GM21825 (cell line): ENCODE measurements around the gene NFE2L2.
A peak's percentile ranks its signal among the peaks of the same experiment; 100 is the strongest.
"Not testable (repeated sequence)": the region's sequence is repeated elsewhere in the genome, so short reads cannot be mapped to it uniquely, and the experiment has no call there.

Experiments
- ATAC-seq: cut with Tn5 transposase; IDR thresholded peaks from one replicate; pipeline ENCODE4 v1.9.1; 2021; ENCODE audit warnings: mild to moderate bottlenecking, moderate library complexity; ENCODE audit not compliant: unreplicated experiment

The NFE2L2 gene

DNA sequence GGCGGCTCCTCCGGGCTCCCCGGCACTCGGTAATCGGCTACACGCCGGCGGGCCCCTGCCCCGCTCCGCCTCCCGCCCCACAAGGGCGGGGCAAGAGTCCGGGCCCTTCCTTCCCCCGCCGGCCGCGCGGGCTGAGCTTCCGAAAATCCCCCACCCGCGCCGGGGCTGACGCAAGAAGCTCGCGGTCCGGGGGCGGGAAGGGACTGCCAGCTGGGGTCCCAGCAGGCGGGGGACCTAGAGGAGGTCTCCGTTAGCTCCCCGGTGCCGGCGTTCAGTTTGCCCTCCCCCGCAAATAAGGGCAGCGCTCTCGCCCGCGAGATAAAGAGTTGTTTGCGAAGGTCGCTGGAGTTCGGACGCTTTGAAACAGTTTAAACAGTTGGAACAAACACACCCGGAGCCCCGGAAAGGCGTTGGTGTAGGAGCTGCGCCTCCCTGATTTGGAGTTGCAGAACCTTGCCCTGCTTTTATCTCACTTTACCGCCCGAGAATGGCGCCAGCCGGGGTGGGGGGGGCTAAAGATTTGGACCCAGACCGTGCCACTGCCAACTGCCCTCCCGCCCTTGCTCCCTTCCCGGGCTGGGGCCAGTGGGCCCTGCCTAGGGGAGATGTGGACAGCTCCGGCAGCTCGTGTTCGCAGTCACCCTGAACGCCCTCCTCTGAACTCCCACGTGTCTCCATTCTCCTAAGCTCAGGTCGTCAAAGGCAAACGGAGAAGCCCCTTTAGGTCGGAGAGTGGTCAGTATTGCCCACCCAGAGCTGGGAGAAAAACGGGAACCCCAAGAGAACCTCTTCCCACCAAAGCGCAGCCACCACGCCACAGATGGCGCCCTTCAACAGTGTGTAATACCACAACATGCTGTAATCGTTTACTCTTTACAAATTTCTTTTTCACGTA lies at the start of gene NFE2L2:
NFE2L2 (minus strand) TSS at position 35 of the 895 bp plus-strand sequence. CDS start 151 bp downstream, outside the sequence.
- peak; percentile 65 for ATAC-seq

DNA sequence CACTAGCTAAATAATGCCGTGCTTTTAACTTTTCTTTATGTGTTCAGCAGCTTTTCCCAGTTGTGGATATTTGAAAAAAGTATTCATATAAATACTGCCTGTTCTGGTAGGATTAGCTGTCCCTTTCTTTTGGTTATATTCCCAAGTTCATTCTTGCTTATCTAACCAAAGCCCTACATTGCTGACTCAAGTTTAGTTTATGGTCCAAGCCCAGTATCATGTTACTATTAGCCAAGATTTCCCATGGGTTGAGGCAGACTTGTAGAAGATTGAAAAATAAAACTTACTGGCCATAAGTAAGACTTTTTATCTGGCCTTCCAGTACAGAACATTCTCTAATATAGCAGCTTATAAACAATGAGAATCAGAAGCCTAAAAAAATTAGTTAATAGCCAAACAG lies 49.7 kb upstream of the NFE2L2 start:
- no peak for ATAC-seq

DNA sequence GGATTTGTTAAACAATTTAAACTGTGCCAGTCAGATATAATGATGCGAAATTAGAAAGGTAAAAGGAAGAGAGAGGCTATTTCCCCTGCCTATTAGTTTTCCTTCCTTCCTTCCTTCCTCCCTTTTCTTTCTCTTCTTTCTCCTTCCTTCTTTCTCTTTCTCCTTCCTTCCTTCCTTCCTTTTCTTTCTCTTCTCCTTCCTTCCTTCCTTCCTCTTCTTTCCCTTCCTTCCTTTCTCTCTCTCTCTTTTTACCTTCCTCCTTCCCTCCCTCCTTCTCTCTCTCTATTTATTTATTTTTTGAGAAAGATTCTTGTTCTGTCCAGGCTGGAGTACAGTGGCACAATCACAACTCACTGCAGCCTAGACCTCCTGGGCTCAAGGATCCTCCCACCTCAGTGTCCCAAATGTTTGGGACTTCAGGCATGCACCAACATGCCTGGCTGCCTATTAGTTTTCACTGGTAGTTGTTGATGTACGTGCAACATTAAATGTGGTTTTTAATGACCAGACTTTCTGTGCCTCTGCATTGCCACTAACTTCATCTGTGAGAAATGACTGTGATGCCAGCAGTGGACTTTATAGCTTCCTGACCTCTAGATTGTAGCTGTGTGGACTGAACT lies 48.7 kb upstream of the NFE2L2 start:
- no peak for ATAC-seq

DNA sequence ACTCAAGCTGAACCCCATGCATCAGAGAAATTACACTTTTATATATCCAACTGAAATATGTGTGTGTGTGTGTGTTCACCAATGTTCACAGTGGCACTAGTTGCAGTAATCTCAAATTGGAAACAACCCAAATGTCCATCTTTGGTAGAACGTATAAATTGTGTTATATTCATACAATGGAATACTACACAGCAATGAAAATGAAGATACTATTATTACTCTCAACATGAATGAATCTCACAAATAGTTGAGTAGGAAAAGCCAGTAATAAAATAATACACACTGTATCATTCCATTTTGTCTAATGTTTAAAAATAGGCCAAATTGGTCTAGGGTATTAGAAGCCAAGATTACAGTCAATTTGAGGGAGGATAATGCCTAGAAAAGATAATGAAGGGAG lies 48.0 kb upstream of the NFE2L2 start:
- ATAC-seq = no peak

DNA sequence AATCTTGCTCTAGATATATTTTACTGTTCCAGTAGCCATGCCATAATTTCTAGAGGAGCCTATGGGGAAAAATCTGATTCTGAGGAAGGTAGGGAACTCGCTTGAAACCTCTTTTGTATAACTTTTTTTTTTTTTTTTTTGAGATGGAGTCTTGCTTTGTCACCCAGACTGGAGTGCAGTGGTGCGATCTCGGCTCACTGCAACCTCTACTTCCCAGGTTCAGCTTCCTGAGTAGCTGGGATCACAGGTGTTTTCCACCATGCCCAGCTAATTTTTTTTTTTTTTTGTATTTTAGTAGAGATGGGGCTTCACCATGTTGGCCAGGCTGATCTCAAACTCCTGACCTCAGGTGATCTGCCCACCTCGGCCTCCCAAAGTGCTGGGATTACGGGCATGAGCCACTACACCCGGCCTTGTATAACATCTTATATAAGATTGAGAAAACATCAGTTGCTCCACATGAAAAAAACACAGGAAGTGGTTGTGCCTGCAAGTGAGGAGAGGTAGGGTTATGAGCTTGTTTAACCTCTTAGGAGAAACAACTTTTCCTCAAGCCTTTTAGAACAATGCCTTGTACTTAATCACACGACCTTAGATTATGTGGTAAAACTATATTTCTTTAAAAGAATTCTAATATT lies 45.3 kb upstream of the NFE2L2 start:
- ATAC-seq = not testable (repeated sequence)

DNA sequence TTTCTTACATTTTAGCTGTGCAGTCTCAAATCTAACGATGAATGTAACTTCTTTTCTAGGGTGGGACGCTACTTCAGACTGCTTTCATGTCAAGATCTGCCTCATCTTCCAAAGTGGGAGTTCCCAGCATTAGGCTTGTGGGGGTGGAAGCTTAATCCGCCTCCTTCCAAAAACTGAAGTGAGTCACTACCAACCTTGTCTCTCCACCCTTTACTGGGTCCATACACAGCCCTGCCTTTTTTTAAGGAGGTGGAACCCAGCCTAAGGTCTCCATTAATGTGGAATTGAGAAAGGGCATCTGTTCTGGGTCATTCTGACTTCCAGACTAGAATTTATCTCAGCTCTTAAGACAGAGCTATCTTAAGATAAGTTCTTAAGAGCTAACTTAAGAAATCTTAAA lies 42.0 kb upstream of the NFE2L2 start:
- no peak for ATAC-seq

DNA sequence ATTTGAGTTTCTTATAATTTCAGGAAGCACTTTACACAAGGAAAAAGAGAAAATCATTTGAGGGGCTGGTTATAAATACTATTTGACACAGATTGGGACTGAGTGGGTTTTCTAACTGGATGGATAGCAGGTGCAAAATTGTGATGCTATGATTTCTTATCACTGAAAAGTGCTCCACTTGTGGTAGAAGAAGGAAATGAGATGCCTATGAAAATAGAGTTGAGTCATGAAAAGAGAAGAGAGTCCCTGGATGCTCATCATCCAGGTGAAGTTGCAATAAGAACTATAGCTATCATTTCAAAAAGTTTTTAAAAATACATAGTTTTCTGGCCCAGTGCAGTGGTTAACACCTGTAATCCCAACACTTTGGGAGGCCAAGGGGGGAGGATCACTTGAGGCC lies 39.4 kb upstream of the NFE2L2 start:
- ATAC-seq = no peak

DNA sequence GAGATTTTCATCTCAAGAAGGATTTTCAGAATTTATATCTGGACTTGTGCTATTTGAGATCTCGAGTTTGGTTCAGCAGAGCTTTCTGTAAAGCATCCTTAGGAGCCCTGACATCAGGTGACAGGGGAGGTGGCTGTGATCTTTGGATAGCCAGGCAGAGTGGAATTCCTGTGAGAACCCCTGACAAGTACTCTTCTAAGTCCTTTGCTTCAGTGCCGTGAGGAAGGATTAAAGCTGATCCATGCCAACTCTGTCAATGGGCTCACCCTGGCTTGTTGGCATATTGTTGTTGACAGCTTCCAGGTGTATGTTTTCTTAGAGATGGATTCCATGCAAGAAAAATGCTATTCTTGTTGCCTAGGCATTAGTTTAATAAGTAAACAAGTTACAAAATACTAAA lies 38.0 kb upstream of the NFE2L2 start:
- no peak for ATAC-seq

DNA sequence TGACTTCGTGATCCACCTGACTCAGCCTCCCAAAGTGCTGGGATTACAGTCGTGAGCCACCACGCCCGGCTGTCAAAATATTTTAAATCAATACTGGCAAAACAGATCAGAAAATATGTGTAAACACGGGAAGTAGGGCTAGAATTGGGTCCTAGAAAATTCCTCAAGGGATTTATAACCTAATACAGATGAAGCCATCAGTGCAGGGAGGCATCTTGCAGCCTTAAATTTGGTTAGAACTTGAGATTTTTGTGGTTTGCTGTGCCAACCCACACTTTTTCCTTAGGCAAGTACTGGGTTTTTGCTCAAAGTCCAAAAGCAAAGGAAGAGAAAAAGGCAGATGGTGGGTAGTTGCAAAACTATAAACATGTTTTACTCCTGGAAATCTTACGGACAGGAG lies 33.7 kb upstream of the NFE2L2 start:
- ATAC-seq = no peak

DNA sequence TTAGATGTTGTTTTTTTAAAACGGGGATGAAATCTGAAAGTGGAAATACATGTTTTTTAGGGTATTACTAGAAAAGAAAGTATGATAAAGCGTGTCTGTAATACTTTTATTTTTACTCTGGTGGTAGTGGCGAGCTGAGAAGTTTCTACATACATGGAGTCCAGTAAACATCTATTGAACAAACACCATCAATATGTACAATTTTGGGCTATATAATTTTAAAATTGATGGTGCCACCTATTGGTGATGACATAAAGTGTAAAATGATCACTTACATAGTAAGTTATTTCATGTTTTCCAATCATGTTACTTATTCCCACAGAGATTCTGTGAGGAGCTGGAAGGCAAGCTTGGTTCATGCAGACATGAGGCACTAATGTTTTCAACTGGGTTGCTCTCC lies 31.5 kb upstream of the NFE2L2 start:
- ATAC-seq = no peak

DNA sequence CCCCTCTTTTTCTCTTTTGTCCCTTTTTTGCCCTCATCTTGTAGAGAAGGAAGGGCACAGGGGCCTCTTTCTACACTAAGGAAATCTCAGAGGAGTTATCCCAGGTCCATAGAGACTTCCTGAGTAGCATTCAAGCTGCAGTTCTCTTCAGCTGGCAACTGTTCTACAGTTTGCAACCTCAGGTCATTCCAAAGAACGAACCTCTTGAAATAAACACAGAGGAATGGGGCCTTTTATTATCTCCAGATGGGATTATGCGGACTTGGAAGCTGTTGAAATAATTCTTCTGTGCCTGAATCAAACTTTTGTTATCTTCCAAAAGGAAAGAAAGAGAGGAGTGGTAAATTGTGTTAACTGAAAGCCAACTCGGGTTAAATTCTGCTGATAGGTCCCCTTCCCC lies 31.0 kb upstream of the NFE2L2 start:
- no peak for ATAC-seq

DNA sequence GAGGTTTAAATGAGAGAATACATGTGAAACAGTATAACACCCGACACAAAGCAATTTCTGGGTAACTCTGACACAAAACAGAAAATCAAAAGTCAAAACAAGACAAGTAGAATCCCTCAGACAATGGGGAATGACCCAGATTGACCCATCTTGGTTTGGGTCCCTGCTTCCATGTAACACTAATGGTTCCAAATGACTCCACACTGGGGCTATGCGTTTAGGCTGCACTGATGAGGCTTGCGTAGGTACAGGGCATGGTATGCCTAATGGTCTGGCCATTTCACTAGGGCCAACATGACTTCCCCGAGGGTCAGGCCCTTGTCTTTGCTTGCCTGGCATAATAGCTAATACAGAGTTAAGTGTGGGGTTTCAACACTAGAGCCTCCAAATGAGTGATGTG lies 27.2 kb upstream of the NFE2L2 start:
- ATAC-seq = no peak

DNA sequence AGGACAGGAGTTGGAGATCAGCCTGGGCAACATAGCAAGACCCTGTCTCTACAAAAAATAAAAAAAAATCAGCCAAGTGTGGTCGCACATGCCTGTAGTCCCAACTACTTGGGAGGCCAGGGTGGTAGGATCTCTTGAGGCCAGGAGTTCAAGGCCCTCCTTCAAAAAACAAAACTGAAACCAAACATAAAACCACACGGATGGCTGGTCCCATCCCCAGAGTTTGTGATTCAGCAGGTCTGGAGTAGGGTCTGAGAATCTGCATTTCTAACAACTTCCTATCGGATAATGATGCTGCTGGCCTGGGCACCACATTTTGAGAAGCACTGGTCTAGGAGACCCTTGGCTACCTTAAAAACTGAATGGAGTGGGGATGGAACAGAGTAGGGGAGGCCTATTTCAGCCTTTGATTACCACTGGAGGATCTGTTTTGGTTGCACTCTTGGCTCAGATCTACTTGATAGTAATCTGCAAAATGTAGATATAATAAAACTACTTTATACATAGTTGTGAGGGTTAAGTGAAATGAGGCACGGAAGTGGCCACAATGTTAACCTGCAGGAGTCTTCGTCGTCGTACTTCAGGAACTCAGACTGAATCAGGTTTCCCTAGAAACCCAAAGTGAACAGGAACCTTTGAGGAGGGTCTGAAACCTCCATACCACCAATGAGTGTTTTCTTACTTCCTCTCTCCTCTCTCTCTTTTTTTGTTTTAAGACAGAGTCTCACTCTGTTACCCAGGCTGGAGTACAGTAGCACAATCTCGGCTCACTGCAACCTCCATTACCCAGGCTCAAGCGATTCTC lies 25.5 kb upstream of the NFE2L2 start:
- peak; percentile 81 for ATAC-seq

DNA sequence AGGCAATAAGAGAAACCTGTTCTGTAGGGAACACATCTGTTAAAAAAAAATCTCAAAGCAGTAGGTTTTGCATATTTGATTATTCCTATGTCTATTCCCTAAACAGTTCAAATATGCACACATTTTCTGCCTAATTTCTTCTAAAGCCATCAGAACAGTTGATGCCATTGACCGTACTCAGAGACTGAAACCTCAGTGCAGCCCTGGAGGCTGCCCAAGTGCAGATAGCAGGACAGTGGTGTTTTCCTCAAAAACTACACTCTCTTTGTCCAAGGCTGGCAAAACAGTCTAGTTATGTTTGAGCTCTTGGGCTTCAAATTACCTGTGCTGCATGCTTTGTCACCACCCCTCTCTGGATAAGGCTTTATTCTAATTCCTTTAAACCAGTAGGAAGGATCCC lies 23.3 kb upstream of the NFE2L2 start:
- no peak for ATAC-seq

DNA sequence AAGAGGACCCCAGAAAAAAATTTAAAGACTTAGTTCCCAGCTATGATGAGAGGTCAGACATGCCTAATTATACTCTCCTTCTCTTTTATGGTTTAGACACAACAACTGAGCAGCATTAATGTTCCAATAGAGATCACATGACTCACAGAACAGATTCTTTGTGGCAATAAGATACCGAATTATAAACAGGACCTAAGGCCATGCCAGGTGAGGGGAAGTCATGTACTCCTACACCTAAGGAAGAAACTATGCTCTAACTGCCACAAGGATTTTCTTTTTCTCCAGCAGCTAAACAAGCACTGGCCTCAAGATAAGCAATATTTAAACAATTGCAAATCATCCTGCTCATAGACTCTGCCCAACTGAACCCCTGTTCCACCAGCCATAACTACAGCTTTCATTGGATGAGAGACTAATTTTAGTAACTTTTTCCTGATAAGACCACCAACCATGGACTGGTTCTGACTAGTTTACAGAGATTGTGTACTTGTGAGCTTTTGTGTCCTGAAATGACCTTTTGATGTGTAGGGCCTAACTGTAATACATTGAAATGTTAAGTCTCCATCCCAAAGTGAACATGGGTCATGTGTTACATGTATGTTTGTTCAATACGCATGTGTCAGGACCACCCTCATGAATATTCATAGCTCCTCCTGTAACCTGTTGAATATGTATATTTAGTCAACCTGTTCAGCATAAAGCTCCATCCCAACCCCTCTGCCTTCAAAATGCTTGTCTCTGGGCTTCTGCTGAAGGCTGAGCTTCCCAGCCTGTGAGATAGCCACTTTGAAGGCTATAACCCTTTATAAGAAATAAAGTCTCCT lies 21.6 kb upstream of the NFE2L2 start:
- no peak for ATAC-seq

DNA sequence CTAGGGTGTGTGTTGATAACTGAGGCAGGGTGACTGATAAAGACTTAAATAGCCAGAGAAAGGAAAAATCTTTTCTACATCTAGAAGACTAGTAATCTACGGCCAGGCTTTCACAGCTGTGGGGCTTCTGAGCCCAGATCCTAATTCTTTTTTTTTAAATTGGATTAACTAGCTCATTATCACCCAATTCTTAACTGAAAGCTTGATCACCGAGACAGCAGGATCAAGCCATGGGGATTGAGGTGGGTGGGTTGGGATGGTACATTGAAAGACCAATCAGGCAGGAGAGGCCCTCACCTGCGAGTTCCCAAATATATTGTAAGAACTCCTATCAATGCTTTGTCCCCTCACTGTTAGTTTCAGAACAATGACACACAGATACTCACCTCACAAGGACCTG lies 20.0 kb upstream of the NFE2L2 start:
- no peak for ATAC-seq

DNA sequence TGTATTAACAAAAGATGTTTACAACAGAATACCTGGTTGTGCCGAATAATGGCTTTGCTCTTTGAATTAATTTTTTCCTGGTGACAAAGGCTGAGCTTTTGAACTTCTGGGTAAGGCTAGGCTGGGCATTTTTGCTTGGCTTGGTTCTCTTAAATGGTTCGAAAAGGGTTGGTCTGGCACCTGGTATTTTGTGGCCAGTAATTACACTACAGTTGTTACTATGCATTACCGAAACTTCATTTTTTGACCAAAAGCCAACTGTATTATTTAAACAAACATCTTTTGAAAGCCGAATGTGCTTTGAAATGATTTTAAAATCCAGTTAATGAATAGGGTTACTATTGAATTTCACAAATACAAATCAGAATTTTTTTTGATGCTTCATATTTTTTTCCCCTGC lies 19.4 kb upstream of the NFE2L2 start:
- no peak for ATAC-seq

DNA sequence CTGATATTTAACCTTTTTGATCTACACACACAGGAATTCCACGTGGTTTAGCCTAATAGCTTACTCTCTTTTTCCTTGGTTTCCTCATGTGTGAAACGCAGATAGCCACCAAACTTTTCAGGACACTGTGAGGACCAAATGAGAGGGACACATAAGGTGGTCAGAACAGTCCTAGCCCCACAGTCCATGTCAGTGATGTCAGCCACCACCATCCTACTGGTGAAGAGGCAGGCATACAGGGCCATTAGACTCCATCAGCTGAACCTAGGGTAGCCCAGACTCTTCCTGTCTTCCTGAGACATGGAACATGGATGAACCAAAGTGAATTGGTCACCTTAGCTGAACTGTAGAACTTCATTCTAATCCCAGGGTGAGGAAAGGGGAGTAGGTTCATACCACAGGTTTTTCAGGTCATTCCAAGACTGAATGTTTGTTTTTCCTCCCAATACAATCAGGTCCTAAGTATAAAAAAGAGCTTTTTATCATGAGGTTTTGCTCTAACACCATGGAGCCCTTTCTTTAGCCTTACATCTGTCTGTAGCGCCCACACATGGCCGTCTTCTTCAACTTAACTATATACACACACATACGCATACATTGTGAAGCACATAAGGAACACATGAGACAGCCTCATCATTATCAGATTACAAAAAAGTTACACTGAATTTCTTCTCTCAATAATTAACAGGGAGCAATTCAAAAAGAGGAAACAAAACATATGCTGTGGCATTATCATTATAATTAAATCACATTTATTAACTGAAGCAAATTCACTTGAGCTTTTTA lies 18.5 kb upstream of the NFE2L2 start:
- ATAC-seq = no peak

DNA sequence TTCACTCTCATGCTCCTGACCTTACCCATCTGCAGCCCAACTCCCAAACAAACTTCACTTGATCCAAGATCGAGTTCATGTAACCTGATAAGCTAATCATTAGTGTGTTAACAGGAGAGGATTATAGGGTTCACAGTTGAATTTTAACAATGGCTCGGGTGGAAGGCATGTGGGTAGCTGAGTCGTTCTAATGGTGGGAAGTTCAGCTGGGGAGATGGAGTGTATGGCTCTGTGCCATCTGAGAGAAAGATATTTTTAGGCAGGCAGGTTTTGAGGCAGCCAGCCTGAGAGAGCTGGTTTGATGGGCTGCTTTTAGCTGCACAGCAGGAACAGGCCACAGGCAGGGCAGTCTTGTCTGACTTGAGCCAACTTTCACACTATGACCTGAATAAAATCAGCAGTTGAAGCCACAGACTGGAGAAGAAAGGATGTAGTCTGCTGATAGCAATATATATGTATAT lies 17.7 kb upstream of the NFE2L2 start:
- no peak for ATAC-seq
